HEK293T (cell line): ENCODE measurements around the gene XDH.

Source experiments
- ARNT ChIP-seq: fragments of 450-650 bp; IDR thresholded peaks from 2 replicates; pipeline ENCODE4 v1.6.1; 2017; ENCODE audit warnings: mild to moderate bottlenecking
- BHLHE40 ChIP-seq: fragments of 450-650 bp; IDR thresholded peaks from 2 replicates; pipeline ENCODE4 v1.6.1; 2016; ENCODE audit warnings: mild to moderate bottlenecking, moderate library complexity, borderline replicate concordance
- CTBP1 ChIP-seq: fragments of 450-650 bp; IDR thresholded peaks from 2 replicates; pipeline ENCODE4 v1.6.1; 2016; ENCODE audit warnings: borderline replicate concordance
- ELF4 ChIP-seq: fragments of 450-650 bp; IDR thresholded peaks from 2 replicates; pipeline ENCODE4 v1.6.1; 2017; ENCODE audit warnings: antibody characterized with exemption
- FOXM1 ChIP-seq: fragments of 450-650 bp; IDR thresholded peaks from 2 replicates; pipeline ENCODE4 v1.6.1; 2017; ENCODE audit warnings: mild to moderate bottlenecking, borderline replicate concordance
- HDGF ChIP-seq: fragments of 450-650 bp; IDR thresholded peaks from 2 replicates; pipeline ENCODE4 v1.6.1; 2017; ENCODE audit warnings: antibody characterized with exemption, borderline replicate concordance
- LEF1 ChIP-seq: fragments of 450-650 bp; IDR thresholded peaks from 2 replicates; pipeline ENCODE4 v1.6.1; 2017; ENCODE audit warnings: mild to moderate bottlenecking, borderline replicate concordance
- NFRKB ChIP-seq: fragments of 450-650 bp; IDR thresholded peaks from 2 replicates; pipeline ENCODE4 v1.6.1; 2016; ENCODE audit warnings: mild to moderate bottlenecking, moderate library complexity
- SP1 ChIP-seq: fragments of 450-650 bp; IDR thresholded peaks from 2 replicates; pipeline ENCODE4 v1.6.1; 2017
- SUZ12 ChIP-seq: fragments of 450-650 bp; IDR thresholded peaks from 2 replicates; pipeline ENCODE4 v1.6.1; 2016; ENCODE audit warnings: mild to moderate bottlenecking
- TARDBP ChIP-seq: fragments of 450-650 bp; IDR thresholded peaks from 2 replicates; pipeline ENCODE4 v1.6.1; 2016
- ZNF384 ChIP-seq: fragments of 450-650 bp; IDR thresholded peaks from 2 replicates; pipeline ENCODE4 v1.6.1; 2016
- TF ChIP-seq, protein P1 (sequence below): fragments of 450-650 bp; IDR thresholded peaks from 2 replicates; pipeline ENCODE4 v1.6.1; 2016

DNA sequence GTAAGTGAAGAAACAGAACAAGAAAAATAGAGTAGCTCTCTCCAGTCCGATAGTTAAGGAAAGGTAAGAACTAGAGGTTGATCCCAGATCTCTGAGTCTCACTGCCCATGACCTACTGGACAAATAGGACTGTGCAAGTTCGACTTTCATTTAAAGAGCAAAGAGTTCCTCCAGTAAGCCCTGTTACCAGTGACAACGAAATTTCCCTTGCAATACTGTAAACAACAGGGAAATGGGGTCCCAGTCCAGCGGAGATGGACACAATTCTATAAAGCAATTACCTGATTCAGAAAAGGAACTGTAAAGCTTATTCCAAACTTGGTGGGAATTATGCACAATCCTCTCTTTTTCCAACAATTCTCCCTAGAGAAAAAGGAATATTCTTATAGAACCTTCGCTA, 65.9 kb downstream of the XDH start:
- no peak for TF ChIP-seq ELF4
- no peak for TF ChIP-seq SP1
- no peak for TF ChIP-seq ARNT
- no peak for TF ChIP-seq SUZ12
- no peak for TF ChIP-seq HDGF
- no peak for TF ChIP-seq FOXM1
- TF ChIP-seq, protein P1, sequence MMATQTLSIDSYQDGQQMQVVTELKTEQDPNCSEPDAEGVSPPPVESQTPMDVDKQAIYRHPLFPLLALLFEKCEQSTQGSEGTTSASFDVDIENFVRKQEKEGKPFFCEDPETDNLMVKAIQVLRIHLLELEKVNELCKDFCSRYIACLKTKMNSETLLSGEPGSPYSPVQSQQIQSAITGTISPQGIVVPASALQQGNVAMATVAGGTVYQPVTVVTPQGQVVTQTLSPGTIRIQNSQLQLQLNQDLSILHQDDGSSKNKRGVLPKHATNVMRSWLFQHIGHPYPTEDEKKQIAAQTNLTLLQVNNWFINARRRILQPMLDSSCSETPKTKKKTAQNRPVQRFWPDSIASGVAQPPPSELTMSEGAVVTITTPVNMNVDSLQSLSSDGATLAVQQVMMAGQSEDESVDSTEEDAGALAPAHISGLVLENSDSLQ = no peak
- no peak for TF ChIP-seq CTBP1
- TF ChIP-seq BHLHE40 = no peak
- TF ChIP-seq NFRKB = no peak
- TF ChIP-seq TARDBP = no peak
- no peak for TF ChIP-seq LEF1
- no peak for TF ChIP-seq ZNF384
